Measurements from ENCODE around the gene IFNL4.
"Not testable (repeated sequence)": the region's sequence is repeated elsewhere in the genome, so short reads cannot be mapped to it uniquely, and the experiment has no call there.

Gene IFNL4

GRCh38 chr19:39248806-39249205 lies at the start of gene IFNL4:
Gene IFNL4, minus strand, starts transcription at chr19:39248856.
- no peak for DNase-seq (ENCODE audit: low read depth, low spot score)

- DNase-seq (ENCODE audit: low read depth, low spot score) = no peak
These were observed 49.4 kb upstream of the IFNL4 start for GRCh38 chr19:39297931-39298634.

GRCh38 chr19:39296906-39297305 lies 48.2 kb upstream of the IFNL4 start:
- no peak for DNase-seq (ENCODE audit: low read depth, low spot score)

GRCh38 chr19:39296055-39296645 lies 47.5 kb upstream of the IFNL4 start, which contains the start of gene IFNL1:
Gene IFNL1, plus strand, starts transcription at chr19:39296407. Its CDS starts 15 bp downstream, at chr19:39296422.
- DNase-seq (ENCODE audit: low read depth, low spot score) = no peak

- DNase-seq (ENCODE audit: low read depth, low spot score) = no peak
These were observed 44.7 kb upstream of the IFNL4 start for GRCh38 chr19:39293394-39293793.

- no peak for DNase-seq (ENCODE audit: low read depth, low spot score)
These were observed 35.4 kb upstream of the IFNL4 start for GRCh38 chr19:39284032-39284431.

- DNase-seq (ENCODE audit: low read depth, low spot score) = no peak
These were observed 33.4 kb upstream of the IFNL4 start for GRCh38 chr19:39282021-39282420.

GRCh38 chr19:39277598-39277997 lies 28.9 kb upstream of the IFNL4 start:
- DNase-seq (ENCODE audit: low read depth, low spot score) = no peak

GRCh38 chr19:39276740-39277139 lies 28.1 kb upstream of the IFNL4 start:
- no peak for DNase-seq (ENCODE audit: low read depth, low spot score)

GRCh38 chr19:39275578-39275977 lies 26.9 kb upstream of the IFNL4 start:
- no peak for DNase-seq (ENCODE audit: low read depth, low spot score)

GRCh38 chr19:39273859-39274258 lies 25.2 kb upstream of the IFNL4 start:
- not testable (repeated sequence) for DNase-seq (ENCODE audit: low read depth, low spot score)

GRCh38 chr19:39270036-39270871 lies 21.6 kb upstream of the IFNL4 start:
- no peak for DNase-seq (ENCODE audit: low read depth, low spot score)

- DNase-seq (ENCODE audit: low read depth, low spot score) = not testable (repeated sequence)
These were observed 20.7 kb upstream of the IFNL4 start for GRCh38 chr19:39269369-39269768.

- DNase-seq (ENCODE audit: low read depth, low spot score) = not testable (repeated sequence)
These were observed 20.0 kb upstream of the IFNL4 start for GRCh38 chr19:39268531-39269223.

- not testable (repeated sequence) for DNase-seq (ENCODE audit: low read depth, low spot score)
These were observed 19.4 kb upstream of the IFNL4 start, which contains the start of gene IFNL2 for GRCh38 chr19:39268085-39268484. Gene IFNL2, plus strand, starts transcription at chr19:39268396. Its CDS starts 173 bp downstream, at chr19:39268569.

GRCh38 chr19:39265321-39265916 lies 16.8 kb upstream of the IFNL4 start:
- DNase-seq (ENCODE audit: low read depth, low spot score) = no peak

- no peak for DNase-seq (ENCODE audit: low read depth, low spot score)
These were observed 15.9 kb upstream of the IFNL4 start for GRCh38 chr19:39264306-39265290.

GRCh38 chr19:39263912-39264305 lies 15.3 kb upstream of the IFNL4 start:
- DNase-seq (ENCODE audit: low read depth, low spot score) = no peak

GRCh38 chr19:39262496-39262895 lies 13.8 kb upstream of the IFNL4 start:
- DNase-seq (ENCODE audit: low read depth, low spot score) = no peak

GRCh38 chr19:39261704-39262103 lies 13.0 kb upstream of the IFNL4 start:
- DNase-seq (ENCODE audit: low read depth, low spot score) = no peak
